Hepatic stellate cell (primary cell): Measurements from ENCODE around the gene FLAD1.

Experiments
- DNase-seq: peaks from one replicate; pipeline ENCODE4 v3.0.0; 2011; ENCODE audit warnings: low spot score

The FLAD1 gene

GRCh38 chr1:155040358-155041093 is 57.4 kb downstream of the FLAD1 start:
- no peak for DNase-seq
